GM21576 (cell line): ENCODE data around the gene LRRC37A3.
"Not testable (repeated sequence)": the region's sequence is repeated elsewhere in the genome, so short reads cannot be mapped to it uniquely, and the experiment has no call there.

ENCODE experiments used
- ATAC-seq: cut with Tn5 transposase; IDR thresholded peaks from one replicate; pipeline ENCODE4 v1.9.1; 2021; ENCODE audit warnings: mild to moderate bottlenecking, moderate library complexity; ENCODE audit not compliant: unreplicated experiment

Gene LRRC37A3

DNA sequence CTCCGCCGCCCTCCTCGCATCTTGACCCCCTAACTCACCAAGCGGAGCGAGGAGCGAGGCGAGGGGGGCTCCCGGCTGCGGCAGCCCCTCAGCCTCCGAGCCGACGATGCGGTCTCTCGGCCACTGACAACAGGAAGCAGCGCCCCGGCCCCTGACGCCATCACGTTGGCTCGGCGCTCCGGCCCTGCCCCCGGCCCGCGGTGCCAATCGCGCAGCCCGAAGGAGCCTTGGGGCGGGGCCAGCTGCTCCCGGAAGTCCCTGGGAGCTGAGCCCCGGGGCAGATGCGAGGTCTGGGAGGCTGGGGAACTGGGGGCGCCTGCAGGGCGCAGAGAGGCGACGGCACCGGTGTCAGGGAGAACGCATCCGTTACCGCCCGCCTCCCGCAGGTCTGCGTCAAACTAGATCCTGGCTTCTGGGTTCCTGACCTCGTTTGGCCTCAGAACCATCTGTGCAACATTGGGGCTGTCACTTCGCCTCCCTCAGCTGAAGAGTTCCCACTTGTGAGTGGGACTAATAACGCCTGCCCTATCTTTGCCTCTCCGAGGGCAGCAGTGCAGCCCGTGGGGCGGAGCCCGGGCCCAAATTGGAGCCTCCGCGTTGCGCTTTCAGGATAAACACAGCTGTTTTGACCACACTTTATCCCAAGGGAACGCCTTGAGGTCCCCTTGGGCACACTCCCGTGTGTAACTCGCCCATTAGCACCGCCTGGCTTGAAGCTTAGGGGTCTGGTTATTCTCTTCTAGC, 82.1 kb downstream of the LRRC37A3 start:
- ATAC-seq, result peak; percentile 94

DNA sequence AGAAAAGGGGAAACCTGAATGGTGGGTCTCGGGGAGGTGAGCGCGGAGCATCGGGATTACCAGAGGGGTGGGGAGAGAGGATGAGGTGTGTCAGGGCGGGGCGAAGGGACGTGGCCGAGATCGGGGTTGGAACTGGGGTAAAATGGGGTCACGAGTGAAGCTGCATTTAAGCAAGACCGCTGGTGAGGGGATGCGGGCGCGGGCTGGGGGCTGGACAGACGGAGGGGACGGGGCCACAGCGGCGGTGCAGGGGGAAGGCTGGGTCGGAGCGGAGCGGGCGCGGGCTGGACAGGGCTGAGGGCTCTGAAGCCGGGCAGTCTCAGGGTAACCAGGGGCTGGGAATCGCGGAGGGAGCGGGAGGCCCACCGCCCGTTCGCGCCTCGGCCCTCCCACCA, 82.7 kb downstream of the LRRC37A3 start:
- peak; percentile 23 for ATAC-seq

DNA sequence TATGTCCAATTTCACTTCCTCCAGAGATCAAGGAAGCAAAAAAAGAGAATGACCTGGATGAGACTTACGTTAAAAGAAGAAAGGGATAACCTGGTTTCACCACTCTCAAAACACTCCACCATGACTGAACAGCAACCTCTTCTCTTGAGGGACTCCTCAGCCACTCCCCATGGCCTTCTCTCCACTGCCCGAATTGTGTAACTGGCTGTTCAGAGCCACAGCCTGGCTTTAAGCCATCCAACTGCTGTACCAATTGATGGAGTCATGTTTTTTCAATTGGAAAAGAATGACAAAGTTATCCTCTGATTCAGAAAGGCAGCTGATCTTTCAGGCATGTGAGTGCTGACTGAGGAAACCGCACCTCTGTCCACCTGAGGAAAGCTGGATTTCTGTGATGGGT, 85.2 kb downstream of the LRRC37A3 start:
- not testable (repeated sequence) for ATAC-seq

DNA sequence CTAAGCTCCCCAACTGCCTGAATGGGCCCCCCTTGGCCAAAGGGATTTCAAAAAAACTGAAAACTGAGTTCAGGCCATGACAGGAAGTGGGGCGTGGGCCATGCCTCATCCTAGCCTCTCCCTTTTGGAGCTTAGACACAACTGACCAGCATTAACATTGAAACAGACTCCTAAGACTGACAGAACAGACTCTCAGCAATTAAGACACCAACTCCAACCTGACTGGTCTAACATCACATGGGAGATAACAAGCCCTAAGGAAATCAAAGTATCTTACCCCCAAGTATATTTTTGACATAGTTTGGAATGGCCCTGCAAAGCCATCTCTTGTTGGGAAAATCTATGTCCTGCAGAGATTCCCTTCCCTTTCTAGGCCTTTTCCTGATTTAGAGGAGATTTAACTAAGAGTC, 88.6 kb downstream of the LRRC37A3 start:
- not testable (repeated sequence) for ATAC-seq

DNA sequence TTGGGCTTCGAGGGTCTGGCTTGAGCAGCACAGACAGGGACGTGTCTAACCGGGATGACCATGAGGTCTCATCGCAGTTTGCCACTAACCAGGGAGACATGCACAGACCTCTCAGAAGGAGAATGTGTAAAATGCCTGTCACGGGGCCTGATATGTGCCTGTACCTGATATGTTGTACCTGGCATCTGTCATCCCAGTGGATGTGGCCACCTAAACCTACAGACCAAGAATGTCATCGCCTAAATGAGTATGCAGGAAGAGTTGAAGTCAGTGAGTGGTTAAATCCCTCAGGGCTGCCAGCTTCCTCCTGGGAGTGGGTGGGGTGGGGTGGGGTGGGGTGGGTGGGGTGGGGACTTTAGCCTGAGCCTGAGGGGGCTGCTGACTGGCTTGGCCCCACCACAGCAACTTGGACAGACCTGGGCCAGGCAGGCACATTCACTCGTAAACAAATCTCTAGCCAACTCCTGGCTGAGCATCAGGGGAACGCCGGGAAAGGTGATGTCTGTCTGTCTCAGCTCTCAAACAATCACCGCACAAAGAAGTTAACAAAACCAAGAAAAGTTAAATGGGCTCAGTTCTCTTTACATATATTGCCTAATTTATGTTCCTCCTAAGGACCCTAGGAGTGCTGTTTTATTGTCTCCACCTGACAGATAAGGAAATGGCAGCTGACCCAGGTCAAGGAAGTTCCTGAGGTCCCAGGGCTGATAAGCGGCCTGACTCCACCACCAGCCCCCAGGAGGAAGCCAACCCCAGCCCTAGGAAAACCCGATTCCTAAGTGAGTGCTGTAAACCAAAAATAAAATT, 89.3 kb downstream of the LRRC37A3 start:
- ATAC-seq, result not testable (repeated sequence)

DNA sequence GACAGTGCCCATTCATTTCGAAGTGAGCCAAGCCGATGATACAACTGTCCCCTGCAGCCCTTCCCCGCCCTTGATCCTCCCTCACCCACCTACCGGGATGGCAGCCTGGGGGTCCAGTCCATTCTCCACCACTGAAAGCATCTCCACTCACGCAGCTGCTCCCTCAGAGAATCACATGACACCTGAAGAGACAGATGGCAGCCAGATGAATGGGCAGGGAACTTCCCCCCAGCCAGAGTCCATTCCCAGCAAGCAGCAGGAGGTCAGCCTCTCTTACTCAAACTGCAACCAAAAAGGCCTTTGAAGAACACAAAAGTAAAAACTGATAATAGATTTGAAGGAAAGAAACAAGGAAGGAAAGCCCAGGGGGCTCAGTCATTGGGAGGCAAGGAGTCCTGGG, 90.2 kb downstream of the LRRC37A3 start:
- ATAC-seq, result not testable (repeated sequence)

DNA sequence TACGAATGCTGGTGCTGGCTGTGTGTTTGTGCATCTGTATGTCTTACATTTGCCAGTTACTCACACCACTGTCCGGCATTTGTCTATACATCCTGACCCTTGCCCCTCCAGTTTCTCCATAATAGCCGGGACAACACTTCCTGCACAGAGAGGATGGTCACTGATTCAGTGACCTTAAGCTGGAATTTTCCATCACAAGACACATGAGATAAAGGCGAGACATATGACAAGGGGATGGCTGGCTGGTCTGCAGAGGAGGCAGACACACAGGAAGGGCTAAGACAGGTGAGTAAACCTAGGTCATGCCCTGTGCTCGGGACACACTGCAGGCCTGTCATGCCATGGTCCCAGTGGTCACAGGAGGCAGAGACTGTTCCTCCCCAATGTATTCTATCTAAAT, 100.4 kb downstream of the LRRC37A3 start:
- ATAC-seq, result not testable (repeated sequence)

DNA sequence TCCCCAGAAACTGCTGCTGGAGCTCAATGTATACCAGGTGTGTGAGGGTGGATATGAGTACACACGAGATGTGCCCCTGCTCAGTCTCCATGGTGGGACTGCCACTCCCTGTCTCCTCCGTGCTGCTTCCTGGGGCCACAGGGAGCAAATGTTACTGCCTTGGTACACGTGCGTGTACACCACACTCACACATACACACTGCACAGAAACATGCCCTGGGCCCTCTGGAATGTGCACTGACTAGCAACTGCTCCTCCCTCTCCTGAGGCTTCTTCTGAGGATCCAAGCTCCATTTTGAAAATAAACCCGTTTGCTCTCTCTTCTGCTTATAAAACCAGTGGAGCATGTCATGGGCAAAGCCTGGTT, 103.5 kb downstream of the LRRC37A3 start:
- ATAC-seq, result not testable (repeated sequence)

DNA sequence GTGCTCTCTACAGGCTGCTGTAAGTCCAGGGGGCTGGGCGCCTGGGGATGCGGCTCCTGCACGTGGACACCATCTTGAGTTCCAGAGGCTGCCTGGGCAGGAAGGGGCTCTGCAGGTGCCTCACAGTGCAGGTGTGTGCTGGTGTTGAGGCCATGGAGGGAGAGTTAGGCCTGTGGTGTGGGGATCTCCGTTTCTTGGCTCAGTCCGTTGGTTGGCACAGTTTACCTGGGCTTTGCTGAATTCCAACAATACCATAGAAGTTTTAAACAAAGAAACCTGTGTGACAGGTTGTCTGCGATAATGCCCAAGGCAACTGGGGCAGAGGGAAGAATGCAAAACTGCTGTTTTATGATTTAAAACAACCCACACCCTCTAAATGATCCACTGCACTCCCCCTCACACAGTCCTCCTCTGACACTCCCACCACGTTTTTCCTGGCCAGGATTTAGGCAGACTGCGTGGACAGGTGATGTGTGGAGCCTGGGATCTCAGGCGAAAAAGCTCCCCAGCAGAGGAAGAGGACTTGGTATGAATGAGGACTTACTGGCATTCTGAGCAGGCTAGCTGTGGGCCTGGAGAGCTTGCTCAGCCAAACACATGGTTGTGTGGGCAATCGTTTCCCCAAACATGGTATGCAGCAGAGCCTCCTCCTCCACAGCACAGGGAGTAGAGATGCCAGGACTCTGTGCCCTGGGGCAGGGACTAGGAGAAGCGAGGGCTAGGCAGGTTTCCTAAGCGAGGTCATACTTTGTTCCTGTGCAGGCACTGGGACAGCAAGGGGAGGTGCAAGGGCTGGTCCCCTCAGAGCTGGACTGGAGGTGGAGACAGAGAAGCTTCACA, 104.1 kb downstream of the LRRC37A3 start:
- not testable (repeated sequence) for ATAC-seq

DNA sequence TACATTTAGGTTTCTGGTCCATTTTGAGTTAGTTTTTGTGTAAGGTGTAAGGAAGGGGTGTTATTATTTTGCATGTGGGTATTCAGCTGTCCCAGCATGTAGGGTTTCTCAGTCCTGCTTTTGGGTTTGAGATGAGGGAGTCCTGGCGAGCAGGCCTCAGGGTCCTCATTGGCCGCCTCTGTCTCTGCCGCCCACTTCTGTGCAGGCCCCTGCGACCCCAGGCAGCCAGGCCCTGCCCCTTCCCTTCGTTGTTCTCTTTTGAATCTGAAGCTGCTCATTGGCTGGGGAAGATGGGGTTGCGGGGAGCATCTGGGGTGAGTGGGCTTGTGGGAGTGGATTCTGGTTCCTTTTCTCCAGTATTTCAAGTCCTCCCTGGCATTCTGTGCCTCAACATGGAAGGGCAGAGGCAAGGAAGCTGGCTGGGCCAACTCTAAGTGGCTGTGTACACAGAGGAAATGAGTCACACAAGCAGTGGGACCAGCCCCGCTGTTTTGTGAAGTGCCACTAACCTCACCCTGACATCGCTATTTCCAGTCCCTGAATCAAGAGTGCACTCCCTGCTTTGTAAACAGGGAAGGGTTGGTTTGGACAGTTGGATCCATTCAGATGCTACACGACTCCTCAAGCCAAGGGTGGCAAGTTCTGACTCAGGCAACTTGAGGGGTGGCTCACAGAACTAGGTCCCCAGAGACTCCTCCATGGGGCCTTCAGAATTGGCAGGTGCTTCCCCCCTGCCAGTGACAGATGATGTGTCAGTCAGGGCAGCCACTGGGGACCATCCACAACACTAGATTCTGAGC, 110.9 kb downstream of the LRRC37A3 start:
- peak; percentile 91 for ATAC-seq
